HEK293T (cell line): ENCODE results near the gene HNRNPUL2.

Source experiments
- ARNT ChIP-seq: fragments of 450-650 bp; IDR thresholded peaks from 2 replicates; pipeline ENCODE4 v1.6.1; 2017; ENCODE audit warnings: mild to moderate bottlenecking
- BHLHE40 ChIP-seq: fragments of 450-650 bp; IDR thresholded peaks from 2 replicates; pipeline ENCODE4 v1.6.1; 2016; ENCODE audit warnings: mild to moderate bottlenecking, moderate library complexity, borderline replicate concordance
- FOXA1 ChIP-seq: fragments of 450-650 bp; IDR thresholded peaks from 2 replicates; pipeline ENCODE4 v1.6.1; 2016; ENCODE audit warnings: mild to moderate bottlenecking
- FOXK2 ChIP-seq: fragments of 450-650 bp; IDR thresholded peaks from 2 replicates; pipeline ENCODE4 v1.6.1; 2016; ENCODE audit warnings: mild to moderate bottlenecking
- LEF1 ChIP-seq: fragments of 450-650 bp; IDR thresholded peaks from 2 replicates; pipeline ENCODE4 v1.6.1; 2017; ENCODE audit warnings: mild to moderate bottlenecking, borderline replicate concordance
- PKNOX1 ChIP-seq: fragments of 450-650 bp; IDR thresholded peaks from 2 replicates; pipeline ENCODE4 v1.6.1; 2016
- SP1 ChIP-seq: fragments of 450-650 bp; IDR thresholded peaks from 2 replicates; pipeline ENCODE4 v1.6.1; 2017
- SUZ12 ChIP-seq: fragments of 450-650 bp; IDR thresholded peaks from 2 replicates; pipeline ENCODE4 v1.6.1; 2016; ENCODE audit warnings: mild to moderate bottlenecking
- TARDBP ChIP-seq: fragments of 450-650 bp; IDR thresholded peaks from 2 replicates; pipeline ENCODE4 v1.6.1; 2016
- ZNF384 ChIP-seq: fragments of 450-650 bp; IDR thresholded peaks from 2 replicates; pipeline ENCODE4 v1.6.1; 2016

DNA sequence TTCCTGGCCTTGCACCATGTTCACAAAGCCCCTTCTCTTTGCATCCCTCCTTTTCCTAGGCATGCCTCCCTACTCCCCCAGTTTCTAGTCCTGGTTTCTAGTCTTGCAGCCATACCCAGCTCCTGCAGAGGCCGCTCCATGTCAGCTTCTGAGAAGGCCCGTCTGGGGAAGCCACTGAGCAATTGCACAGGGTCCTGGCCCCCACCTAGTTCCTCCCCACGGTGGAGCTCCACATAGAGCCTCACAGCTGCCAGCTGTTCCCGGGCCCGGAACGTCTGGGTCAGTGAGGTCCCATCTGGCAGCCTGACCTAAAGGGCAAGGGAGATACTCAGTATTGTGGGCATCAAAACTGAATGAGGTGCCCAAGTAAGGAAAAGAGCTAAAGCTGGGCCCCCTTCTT lies 50.6 kb downstream of the HNRNPUL2 start:
- TF ChIP-seq TARDBP = no peak
- TF ChIP-seq FOXA1 = no peak
- no peak for TF ChIP-seq LEF1
- TF ChIP-seq ZNF384 = no peak
- no peak for TF ChIP-seq ARNT
- no peak for TF ChIP-seq FOXK2
- no peak for TF ChIP-seq PKNOX1
- TF ChIP-seq SUZ12 = no peak
- TF ChIP-seq BHLHE40 = no peak
- no peak for TF ChIP-seq SP1
